ENCODE data around the gene NDUFS2.

GRCh38 chr1:161197560-161198193, 4.5 kb upstream of the NDUFS2 start:
- TF ChIP-seq CTCF (conservative IDR thresholded peaks at IDR 0.05; ENCODE audit: low read length) (no peak), EZH2phosphoT487 (IDR thresholded peaks at IDR 0.05; ENCODE audit: borderline replicate concordance, low read depth, low read length) (no peak)

Measured in OCI-LY7 (cell line).